HG03280 (cell line): ENCODE results near the gene INS.
"Not testable (repeated sequence)": the region's sequence is repeated elsewhere in the genome, so short reads cannot be mapped to it uniquely, and the experiment has no call there.

Source experiments
- ATAC-seq: cut with Tn5 transposase; IDR thresholded peaks from one replicate; pipeline ENCODE4 v1.9.1; 2021; ENCODE audit warnings: mild to moderate bottlenecking, moderate library complexity; ENCODE audit not compliant: unreplicated experiment

Gene INS

GRCh38 chr11:2199466-2200341, 38.7 kb upstream of the INS start:
- ATAC-seq: no peak

DNA sequence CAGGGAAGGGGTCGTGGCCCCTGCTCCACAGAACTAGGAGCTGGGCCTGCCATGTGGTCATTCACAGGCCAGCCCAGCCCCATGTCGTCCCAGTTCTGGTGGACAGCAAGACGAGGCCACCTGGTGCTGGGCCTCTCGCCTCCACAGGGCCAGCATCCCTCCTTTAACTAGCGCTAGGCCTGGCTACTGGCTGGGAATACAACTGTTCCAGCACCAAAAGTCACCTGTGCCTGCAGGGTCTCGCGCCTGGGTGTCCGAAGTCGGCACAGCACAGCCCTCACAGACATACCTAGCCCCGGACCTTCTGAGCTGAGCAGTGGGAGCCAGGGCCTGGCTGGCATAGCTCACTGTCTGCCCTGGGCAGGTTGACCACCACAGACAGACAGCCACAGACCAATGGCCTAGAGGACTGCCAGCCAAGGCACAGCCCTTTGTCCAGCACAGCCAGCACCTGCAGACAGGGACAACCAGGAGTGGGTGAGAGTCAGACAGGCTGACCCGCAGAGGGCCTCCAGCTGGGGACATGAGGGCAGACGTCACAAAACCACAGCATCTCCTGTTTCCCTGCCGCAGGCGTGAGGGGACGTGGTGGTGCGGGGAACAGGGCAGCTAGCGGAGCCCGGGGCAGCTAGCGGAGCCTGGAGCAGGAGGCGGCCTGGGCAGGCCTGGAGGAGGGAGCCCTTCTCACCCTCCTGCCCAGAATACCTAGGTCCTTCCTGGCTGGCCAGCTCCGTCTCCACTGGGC, 37.8 kb upstream of the INS start:
- ATAC-seq: no peak

- ATAC-seq: no peak
Measured at GRCh38 chr11:2197771-2198520, 36.9 kb upstream of the INS start.

DNA sequence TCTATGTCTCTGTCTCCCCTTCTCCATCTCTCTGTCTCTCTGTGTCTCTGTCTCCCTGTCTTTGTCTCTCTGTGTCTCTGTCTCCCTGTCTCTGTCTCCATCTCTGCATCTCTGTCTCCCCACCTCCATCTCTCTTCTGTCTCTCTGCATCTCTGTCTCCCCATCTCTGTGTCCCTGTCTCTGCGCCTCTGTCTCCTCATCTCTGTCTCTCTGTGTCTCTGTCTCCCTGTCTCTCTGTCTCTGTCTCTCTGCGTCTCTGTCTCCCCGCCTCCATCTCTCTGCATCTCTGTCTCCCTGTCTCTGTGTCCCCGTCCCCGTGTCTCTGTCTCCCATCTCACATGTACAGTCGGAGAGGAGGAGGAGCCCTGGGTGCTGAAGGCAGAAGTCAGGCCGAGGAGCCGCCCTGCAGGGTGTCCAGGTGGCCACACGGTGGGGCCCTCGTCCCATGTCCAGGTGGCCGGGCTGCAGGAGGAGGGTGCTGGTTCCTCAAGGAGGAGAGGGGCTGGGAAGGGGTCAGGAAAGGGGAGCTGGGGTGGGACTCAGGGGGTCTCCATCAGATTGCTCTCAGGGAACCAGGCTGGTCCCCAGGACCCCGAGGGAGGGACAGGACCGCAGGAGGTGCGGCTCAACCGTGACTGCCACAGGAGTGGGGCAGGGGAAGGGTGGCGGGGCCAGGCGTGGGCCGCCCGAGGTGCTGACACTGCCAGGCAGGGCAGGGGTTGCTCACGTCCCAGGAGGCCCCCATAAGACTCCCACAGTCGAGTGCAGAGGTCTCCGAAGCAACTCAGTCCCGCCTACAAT, 36.2 kb upstream of the INS start:
- no peak for ATAC-seq

DNA sequence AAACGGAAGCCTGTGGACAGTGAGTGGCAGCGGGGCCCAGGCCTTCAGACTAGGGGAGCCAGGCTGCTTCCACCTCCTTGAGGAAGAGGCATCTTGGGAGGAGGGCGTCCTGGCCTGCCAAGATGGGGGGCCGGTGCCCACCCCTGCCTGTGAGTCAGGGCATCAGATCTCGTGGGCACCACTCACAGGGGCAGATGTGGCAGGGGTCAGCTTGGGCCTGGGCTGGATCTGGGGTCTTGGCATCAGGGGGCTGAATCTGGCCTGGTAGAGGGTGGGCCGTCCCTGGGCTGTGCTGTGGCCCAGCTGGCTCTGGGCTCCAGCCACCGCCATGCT, 34.7 kb upstream of the INS start:
- ATAC-seq: no peak

DNA sequence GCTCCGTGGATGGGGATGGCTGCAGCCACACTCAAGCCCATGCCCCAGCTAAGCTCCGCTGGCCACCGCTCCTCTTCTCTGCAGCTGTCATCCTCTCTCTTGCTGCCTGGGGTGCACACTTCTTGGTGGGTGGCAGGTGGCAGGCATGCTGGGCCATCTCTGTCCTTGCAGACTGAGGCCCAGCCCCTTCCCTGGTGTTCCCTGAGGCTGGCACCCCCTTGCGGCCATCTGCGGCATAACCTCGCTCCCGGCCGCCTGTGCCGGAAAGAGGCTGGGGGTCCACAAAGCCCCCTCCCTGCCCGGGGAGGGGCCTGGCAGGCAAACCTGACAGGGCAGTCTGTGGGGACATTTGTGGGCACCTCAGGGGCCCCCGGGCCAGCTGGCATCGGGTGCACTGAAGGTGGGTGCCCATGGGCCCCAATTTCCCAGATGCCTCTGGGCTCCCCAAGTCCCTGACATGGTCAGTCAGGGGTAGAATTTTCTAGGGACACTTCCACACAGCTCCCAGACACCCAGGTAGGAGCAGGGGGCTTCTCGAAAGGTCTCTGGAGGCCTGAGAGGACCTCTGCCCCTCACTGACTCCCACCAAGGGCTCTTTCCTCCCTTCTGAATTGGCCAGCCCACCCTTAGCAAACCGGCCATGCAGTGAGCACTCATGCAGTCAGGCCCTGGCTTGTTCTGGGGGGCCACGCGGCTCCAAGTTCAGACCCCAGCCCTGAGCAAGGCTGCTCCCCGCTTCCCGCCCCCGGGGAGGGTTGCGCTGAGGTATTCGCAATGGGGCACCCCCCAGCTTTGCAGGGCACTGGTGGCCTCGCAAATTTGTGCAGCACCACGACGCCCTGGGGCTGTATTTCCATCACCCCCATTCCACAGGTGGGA, 34.1 kb upstream of the INS start:
- no peak for ATAC-seq

DNA sequence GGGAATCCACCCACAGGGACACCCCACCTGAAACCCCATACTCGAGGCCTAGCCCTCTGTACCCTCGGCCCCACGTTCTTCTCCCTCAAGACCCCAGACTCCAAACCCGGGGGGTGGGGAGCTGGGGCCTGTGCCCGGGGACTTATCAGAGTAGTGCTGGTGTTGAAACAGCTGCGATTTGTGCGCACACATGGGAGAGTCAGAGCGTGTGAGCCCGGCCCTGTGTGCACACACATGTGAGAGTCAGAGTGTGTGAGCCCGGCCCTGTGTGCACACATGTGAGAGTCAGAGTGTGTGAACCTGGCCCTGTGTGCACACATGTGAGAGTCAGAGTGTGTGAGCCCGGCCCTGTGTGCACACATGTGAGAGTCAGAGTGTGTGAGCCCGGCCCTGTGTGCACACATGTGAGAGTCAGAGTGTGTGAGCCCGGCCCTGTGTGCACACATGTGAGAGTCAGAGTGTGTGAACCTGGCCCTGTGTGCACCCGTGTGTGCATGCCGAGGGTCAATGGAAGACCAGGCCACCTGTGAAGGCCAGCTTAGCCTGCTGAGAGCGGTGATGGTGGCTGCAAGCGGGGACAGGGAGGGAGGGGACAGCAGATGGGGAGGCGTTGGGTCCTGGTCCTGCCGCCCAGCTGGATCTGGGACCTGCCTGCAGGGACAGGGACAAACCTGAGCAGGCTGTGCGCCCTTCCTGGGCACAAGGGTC, 33.0 kb upstream of the INS start:
- not testable (repeated sequence) for ATAC-seq

GRCh38 chr11:2193099-2193887, 32.3 kb upstream of the INS start:
- no peak for ATAC-seq

GRCh38 chr11:2192435-2192834, 31.4 kb upstream of the INS start:
- ATAC-seq: no peak

- no peak for ATAC-seq
Measured at GRCh38 chr11:2191883-2192282, 30.9 kb upstream of the INS start.

GRCh38 chr11:2190657-2191471, 29.9 kb upstream of the INS start:
- ATAC-seq: no peak

GRCh38 chr11:2189938-2190656, 29.1 kb upstream of the INS start:
- no peak for ATAC-seq

DNA sequence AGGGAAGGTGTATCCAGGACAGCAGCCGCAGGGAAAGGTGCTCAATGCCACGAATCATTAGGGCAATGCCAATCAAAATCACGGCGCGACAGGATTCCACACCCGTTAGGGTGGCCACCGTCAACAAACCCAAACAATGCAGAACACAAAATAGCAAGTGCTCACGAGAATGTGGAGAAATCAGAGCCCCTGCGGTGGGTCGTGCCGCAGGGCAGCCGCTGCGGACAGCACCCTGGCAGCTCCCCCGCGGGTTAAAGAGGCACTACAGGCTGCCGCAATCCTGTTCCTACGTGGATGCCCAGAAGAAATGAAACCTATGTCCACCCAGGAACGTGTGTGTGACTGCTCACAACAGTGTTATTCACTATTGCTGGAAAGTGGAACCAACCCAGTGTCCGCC, 27.7 kb upstream of the INS start:
- ATAC-seq: no peak

GRCh38 chr11:2187280-2187707, 26.3 kb upstream of the INS start:
- ATAC-seq: no peak

DNA sequence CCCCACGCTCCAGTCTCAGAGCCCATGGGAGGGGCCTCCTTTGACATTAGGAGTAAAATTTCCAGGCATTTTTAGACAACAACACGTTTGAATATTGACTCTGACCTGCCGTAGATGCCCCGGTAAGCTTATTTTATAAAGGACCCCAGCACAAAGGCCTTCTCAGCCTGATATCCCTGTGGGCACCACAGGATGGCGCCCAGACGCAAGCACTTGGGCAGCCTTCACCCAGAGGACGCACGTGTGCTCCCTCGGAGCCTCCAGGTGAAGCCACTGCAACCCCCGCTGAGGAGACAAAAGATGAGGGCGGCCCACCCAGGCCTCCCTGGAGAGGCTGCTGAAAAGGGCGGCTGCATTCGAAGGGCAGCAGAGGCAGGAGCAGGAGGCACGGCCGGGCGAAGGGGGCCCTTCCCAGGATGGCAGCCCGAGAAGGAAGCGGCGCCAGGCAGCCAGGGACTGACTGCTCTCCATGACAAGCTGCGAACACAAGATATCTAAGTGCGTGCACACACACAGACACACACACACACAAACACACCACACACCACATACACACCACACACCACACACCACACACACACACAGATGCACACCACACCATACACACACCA, 25.8 kb upstream of the INS start:
- ATAC-seq: no peak

DNA sequence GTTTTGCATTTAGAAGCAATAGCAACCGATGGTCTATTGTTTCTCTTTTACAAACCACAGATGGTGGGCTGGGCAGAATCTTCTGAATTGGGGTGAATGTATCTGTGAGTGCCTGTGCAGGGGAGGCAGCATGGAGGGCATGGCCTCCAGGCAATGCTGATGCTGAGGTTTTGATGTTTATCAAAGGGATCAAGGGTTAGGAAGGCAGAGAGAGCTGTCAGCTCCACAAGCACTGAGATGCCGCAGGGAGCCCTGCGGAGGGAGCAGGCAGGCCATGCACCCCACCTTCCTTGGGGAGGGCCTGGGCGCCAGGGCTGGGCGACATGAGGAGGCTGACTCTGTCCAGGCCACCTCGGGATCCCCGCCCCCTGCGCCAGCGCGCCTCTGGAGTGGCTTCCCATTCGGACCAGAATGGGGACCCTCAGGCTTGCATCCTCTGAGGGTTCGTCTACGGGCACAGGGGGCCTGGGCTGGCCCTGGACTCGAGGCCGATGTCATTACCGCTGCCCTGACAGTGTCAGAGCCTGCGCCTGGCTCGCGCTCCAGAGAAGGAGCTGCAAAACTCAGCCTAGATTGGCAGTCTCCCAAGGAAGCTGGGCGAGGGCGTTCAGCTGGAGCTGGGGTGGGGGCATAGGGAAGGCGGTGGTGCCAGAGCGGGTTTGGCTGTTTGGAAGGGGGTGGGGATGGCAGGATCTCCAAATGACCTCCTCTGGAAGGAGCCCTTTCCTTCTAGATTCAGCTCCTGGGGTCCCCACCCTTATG, 24.5 kb upstream of the INS start:
- no peak for ATAC-seq
